ENCODE measurements around the gene RASAL1.

DNA sequence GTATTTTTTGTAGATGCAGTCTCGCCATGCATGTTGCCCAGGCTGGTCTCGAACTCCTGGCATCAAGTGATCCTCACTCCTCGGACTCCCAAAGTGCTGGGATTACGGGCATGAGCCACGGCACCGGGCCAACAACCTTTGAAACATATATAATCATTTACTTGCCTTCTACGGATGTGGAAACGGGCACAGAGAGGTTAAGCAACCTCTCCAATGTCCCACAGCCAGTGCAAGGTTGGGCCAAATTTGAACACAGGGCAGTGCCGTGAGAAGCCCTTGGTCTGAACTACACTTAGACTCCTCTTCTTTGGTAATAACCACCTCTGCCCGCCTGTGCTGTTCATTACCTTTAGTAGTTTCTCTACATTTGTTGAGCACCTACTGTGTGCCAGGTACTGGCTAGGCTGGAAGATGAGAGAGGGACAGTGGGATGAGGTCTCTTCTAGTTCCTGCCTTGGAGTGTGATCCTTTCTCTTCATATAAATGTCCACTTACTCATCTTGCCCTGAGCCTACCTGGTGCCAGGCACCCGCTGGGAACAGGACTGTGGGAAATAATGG is 47.5 kb upstream of the RASAL1 start:
- TF ChIP-seq POLR2A (IDR thresholded peaks at IDR 0.05) = no peak
- no peak for TF ChIP-seq CTCF (IDR thresholded peaks at IDR 0.05 in 4 of 5, conservative IDR thresholded peaks at IDR 0.05 in 1 of 5)
